Upper lobe of left lung (tissue), 6 donors: ENCODE results near the gene KMO. TPM values are rescaled to one million over a fixed set of nuclear protein-coding genes. Genes with fewer than 3 reads are reported as not detected.
A peak's percentile ranks its signal among the peaks of the same experiment; 100 is the strongest.

ENCODE experiments used
- ATAC-seq, 2 donors: fragments of 200-7000 bp; cut with Tn5 transposase; one replicate each; pipeline ENCODE4 v1.9.1; 2022; ENCODE audit warnings: mild to moderate bottlenecking in 2 of 2, moderate library complexity in 2 of 2; ENCODE audit not compliant: low FRiP score in 2 of 2
- DNase-seq, 2 donors: peaks; one replicate each; pipeline ENCODE4 v3.0.0-alpha.2; 2019 to 2020
- H3K27ac ChIP-seq, 4 donors: fragments of 200-600 bp; sonication (generic); one replicate each; pipeline ENCODE4 v1.5.1; 2016 to 2019
- H3K27me3 ChIP-seq, 4 donors: fragments of 200-600 bp; sonication (generic); one replicate each; pipeline ENCODE4 v1.5.1; 2017 to 2019
- H3K36me3 ChIP-seq, 4 donors: fragments of 200-600 bp; sonication (generic); one replicate each; pipeline ENCODE4 v1.5.1; 2016 to 2019
- H3K4me1 ChIP-seq, 4 donors: fragments of 200-600 bp; sonication (generic); one replicate each; pipeline ENCODE4 v1.5.1; 2018 to 2019
- H3K4me3 ChIP-seq, 4 donors: fragments of 200-600 bp; sonication (generic); one replicate each; pipeline ENCODE4 v1.5.1; 2017 to 2019; ENCODE audit warnings: mild to moderate bottlenecking in 2 of 4, moderate library complexity in 1 of 4
- H3K9me3 ChIP-seq, 4 donors: fragments of 200-600 bp; sonication (generic); one replicate each; pipeline ENCODE4 v1.5.1; 2018 to 2019
- EP300 ChIP-seq, 4 donors: sonication (generic); formaldehyde crosslinking; IDR thresholded peaks; one replicate each; pipeline ENCODE4 v1.5.1; 2017; ENCODE audit warnings: antibody characterized with exemption in 4 of 4, control low read depth in 2 of 4
- POLR2A ChIP-seq, 4 donors: fragments of 450-650 bp; IDR thresholded peaks; one replicate each; pipeline ENCODE4 v1.5.1; 2016 to 2017; ENCODE audit warnings: antibody characterized with exemption in 4 of 4, mild to moderate bottlenecking in 2 of 4
- POLR2AphosphoS5 ChIP-seq, 2 donors: sonication (generic); formaldehyde crosslinking; IDR thresholded peaks; one replicate each; pipeline ENCODE4 v1.5.1; 2017; ENCODE audit warnings: antibody characterized with exemption in 2 of 2
- WGBS, 2 donors: methylation state at CpG; one replicate each; pipeline ENCODE4 v1.1.5; 2017 to 2018; 5-methylcytosine and 5-hydroxymethylcytosine counted together
- total RNA-seq, 6 donors: library from RNA; depleted of rRNA in 4 of 6; stranded (reverse); fragments of >200 nt in 4 of 6; gene quantifications; one replicate each; pipeline versions ENCODE4 v1.1.0 to v1.2.1, GENCODE V29; 2016 to 2021
- TF ChIP-seq, protein P1 (sequence below), 6 experiments: fragments of 450-650 bp in 4 of 6; fragments of 200-600 bp in 2 of 6; sonication (generic) in 2 of 6; IDR thresholded peaks; one replicate each; pipeline ENCODE4 v1.5.1; 2016 to 2019; ENCODE audit warnings: antibody characterized with exemption in 6 of 6
- donor health status: DM: no; HTN: no; CAD: no; lungs with moderate emphysema.
- donor health status: DM: no; HTN: yes; CAD: no; lungs with severe emphysema.

Gene KMO
- total RNA-seq, 6 donors from 2014 or later: 5.5 to 19.9 (median 9.7) TPM

DNA sequence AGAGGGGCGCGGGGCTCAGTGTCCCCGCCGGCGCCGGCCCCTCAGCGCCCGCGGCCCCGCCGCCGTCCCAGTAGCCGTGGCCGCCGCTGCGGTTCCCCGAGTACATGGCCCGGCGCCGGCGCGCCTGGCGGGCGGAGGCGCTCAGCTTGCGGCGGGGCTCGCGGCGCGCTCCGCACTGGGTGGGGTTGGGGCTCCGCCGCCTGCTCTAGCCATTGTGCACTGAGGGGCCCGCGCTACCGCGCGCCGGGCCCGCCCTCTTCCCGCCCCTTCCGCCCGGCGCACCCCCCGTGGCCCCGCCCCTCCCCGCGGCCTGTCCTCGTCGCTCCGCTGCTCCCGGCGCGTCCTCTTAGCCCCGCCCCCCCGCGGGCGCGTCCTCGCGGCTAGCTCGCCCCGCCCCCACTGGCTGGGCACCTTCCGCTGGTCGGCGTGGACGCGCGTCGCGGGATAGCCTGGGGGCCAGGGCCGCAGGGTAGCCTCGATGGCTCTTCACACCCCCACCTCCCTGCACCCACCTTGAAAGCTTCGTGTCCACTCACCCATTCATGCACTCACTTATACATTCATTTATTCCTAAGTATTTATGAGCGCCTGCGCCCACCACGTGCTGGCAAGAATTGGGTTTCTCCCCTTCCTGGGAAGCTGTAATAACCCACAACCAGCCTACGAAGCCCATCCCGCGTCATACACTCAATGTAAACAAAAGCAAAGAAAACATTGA is 108.1 kb downstream of the KMO start, which contains the start of the genes CHML and OPN3:
Gene CHML (minus strand): TSS at position 221 of the 718 bp plus-strand sequence. CDS start 4,603 bp downstream, outside the sequence.
Gene OPN3 (minus strand): TSS at position 221 of the 718 bp plus-strand sequence. CDS start 115 bp downstream, at position 106.
- no peaks in the 10 kb centered on the region for H3K9me3 ChIP-seq
- H3K4me3 ChIP-seq: peak within 1 kb of the TSS; percentile 77 to 95 (median 86)
- H3K27me3 ChIP-seq: no peaks in the 10 kb centered on the region
- TF ChIP-seq POLR2A (IDR thresholded peaks at IDR 0.05) (peak in 3 of 4 donors; percentile 73 to 92 (median 92)), EP300 (IDR thresholded peaks at IDR 0.05) (no peak), POLR2AphosphoS5 (IDR thresholded peaks at IDR 0.05) (peak in 1 of 2 donors; percentile 69)
- TF ChIP-seq, protein P1, sequence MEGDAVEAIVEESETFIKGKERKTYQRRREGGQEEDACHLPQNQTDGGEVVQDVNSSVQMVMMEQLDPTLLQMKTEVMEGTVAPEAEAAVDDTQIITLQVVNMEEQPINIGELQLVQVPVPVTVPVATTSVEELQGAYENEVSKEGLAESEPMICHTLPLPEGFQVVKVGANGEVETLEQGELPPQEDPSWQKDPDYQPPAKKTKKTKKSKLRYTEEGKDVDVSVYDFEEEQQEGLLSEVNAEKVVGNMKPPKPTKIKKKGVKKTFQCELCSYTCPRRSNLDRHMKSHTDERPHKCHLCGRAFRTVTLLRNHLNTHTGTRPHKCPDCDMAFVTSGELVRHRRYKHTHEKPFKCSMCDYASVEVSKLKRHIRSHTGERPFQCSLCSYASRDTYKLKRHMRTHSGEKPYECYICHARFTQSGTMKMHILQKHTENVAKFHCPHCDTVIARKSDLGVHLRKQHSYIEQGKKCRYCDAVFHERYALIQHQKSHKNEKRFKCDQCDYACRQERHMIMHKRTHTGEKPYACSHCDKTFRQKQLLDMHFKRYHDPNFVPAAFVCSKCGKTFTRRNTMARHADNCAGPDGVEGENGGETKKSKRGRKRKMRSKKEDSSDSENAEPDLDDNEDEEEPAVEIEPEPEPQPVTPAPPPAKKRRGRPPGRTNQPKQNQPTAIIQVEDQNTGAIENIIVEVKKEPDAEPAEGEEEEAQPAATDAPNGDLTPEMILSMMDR (IDR thresholded peaks at IDR 0.05): peak in 3 of 6 experiments; percentile 11 to 46 (median 26)
- DNase-seq (peak; percentile 94 to 100), ATAC-seq (peak; percentile 98)
- H3K36me3 ChIP-seq: peaks cover 0 to under 1% (median 0%) of the 10 kb centered on the region in 4 donors
- peak within 1 kb of the TSS; percentile 79 to 91 (median 88) for H3K27ac ChIP-seq
- WGBS, 2 donors: 6 to 16% methylated on average over 17 to 50 of the region's 81 CpGs
- peaks cover 12 to 25% (median 20%) of the 10 kb centered on the region in 4 donors for H3K4me1 ChIP-seq

GRCh38 chr1:241640867-241641622 is 108.9 kb downstream of the KMO start:
- Histone ChIP-seq H3K36me3 (no peaks in the 10 kb centered on the region), H3K9me3 (no peaks in the 10 kb centered on the region), H3K27me3 (no peaks in the 10 kb centered on the region), H3K4me3 (peak overlapping the region in 3 of 4 donors; percentile 77 to 95 (median 81)), H3K27ac (peak overlapping the region; percentile 25 to 88 (median 40)), H3K4me1 (peaks cover 12 to 25% (median 20%) of the 10 kb centered on the region in 4 donors)
- DNase-seq (no peak), ATAC-seq (no peak)
- WGBS, 2 donors: 77 to 87% methylated on average over 9 of the region's 9 CpGs
- TF ChIP-seq, protein P1 (IDR thresholded peaks at IDR 0.05): no peak
- TF ChIP-seq POLR2AphosphoS5 (IDR thresholded peaks at IDR 0.05): no peak
- TF ChIP-seq EP300 (IDR thresholded peaks at IDR 0.05): no peak

DNA sequence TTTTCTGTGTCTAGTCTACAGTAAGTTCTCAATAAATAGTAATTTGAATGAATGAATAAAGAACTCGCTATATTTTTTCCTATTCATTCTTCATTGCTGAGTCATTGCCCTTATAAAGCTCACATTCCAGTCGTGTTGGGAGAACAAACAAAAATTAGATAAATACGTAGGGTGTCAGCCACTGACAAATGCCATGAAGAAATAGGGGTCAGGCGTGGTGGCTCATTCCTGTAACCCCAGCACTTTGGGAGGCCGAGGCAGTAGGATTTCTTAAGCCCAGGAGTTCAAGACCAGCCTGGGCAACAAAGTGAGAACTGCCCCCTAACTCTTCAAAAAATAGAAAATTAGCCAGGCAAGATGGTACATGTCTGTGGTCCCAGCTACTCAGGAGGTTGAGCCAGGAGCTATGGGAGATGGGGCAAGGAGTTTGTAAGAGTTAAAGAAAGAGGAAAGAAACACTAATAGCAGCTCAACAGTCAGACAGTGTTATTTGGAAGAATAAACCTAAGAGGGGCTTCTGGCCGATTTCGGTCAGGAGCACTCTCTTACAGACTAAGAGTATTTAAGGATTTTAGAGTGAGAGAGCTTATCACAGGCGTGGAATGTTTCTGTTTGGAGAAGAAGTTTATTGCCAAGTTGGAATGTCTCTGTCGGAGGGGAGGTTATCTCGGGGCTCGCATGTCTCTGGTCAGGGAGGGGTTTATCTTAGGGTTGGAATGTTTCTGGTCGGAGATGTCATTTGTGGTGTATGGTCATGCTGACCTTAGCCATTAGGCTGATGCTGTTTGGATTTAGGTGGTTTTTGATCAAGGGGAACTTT is 109.8 kb downstream of the KMO start:
- Histone ChIP-seq H3K4me1 (peaks cover 12 to 25% (median 20%) of the 10 kb centered on the region in 4 donors), H3K27me3 (no peaks in the 10 kb centered on the region), H3K36me3 (no peaks in the 10 kb centered on the region), H3K27ac (no peak overlapping the region), H3K4me3 (no peak overlapping the region), H3K9me3 (no peaks in the 10 kb centered on the region)
- WGBS, 2 donors: 72% methylated on average over 12 of the region's 12 CpGs
- DNase-seq: no peak
- ATAC-seq: no peak
- TF ChIP-seq POLR2A (IDR thresholded peaks at IDR 0.05): no peak
- TF ChIP-seq, protein P1 (IDR thresholded peaks at IDR 0.05): no peak
- no peak for TF ChIP-seq EP300 (IDR thresholded peaks at IDR 0.05)
- TF ChIP-seq POLR2AphosphoS5 (IDR thresholded peaks at IDR 0.05): no peak

- H3K36me3 ChIP-seq: no peaks in the 10 kb centered on the region
- no peak overlapping the region for H3K27ac ChIP-seq
- no peak overlapping the region for H3K4me3 ChIP-seq
- TF ChIP-seq POLR2AphosphoS5 (IDR thresholded peaks at IDR 0.05): no peak
- TF ChIP-seq, protein P1 (IDR thresholded peaks at IDR 0.05): no peak
- no peak for TF ChIP-seq POLR2A (IDR thresholded peaks at IDR 0.05)
- TF ChIP-seq EP300 (IDR thresholded peaks at IDR 0.05): no peak
- no peak for DNase-seq
- peaks cover 12 to 23% (median 18%) of the 10 kb centered on the region in 4 donors for H3K4me1 ChIP-seq
- no peaks in the 10 kb centered on the region for H3K9me3 ChIP-seq
- 91 to 96% methylated on average over 1 of the region's 1 CpG for WGBS, 2 donors
- no peak for ATAC-seq
- H3K27me3 ChIP-seq: no peaks in the 10 kb centered on the region
Observed at GRCh38 chr1:241642593-241642944, 110.4 kb downstream of the KMO start.
